HG03135 (cell line): ENCODE data around the gene OTOS.

Experiments
- ATAC-seq: cut with Tn5 transposase; IDR thresholded peaks from one replicate; pipeline ENCODE4 v1.9.1; 2021; ENCODE audit warnings: mild to moderate bottlenecking, moderate library complexity; ENCODE audit not compliant: unreplicated experiment

Gene OTOS

GRCh38 chr2:240168041-240168440, 27.6 kb upstream of the OTOS start:
- no peak for ATAC-seq

GRCh38 chr2:240167588-240167880, 27.1 kb upstream of the OTOS start:
- no peak for ATAC-seq

GRCh38 chr2:240166761-240167587, 26.5 kb upstream of the OTOS start:
- no peak for ATAC-seq

GRCh38 chr2:240166191-240166590, 25.7 kb upstream of the OTOS start:
- ATAC-seq: no peak

GRCh38 chr2:240165661-240166060, 25.2 kb upstream of the OTOS start:
- ATAC-seq: no peak

- ATAC-seq: no peak
Observed at GRCh38 chr2:240165034-240165433, 24.6 kb upstream of the OTOS start.

GRCh38 chr2:240164586-240164985, 24.1 kb upstream of the OTOS start:
- ATAC-seq: no peak

- ATAC-seq: no peak
Observed at GRCh38 chr2:240163844-240164574, 23.6 kb upstream of the OTOS start.

GRCh38 chr2:240162939-240163714, 22.7 kb upstream of the OTOS start:
- ATAC-seq: no peak

GRCh38 chr2:240162531-240162930, 22.1 kb upstream of the OTOS start:
- no peak for ATAC-seq

GRCh38 chr2:240162032-240162431, 21.6 kb upstream of the OTOS start:
- no peak for ATAC-seq

GRCh38 chr2:240161087-240161750, 20.8 kb upstream of the OTOS start:
- ATAC-seq: no peak

GRCh38 chr2:240160291-240161086, 20.0 kb upstream of the OTOS start:
- no peak for ATAC-seq

- ATAC-seq: no peak
Observed at GRCh38 chr2:240159251-240159839, 18.9 kb upstream of the OTOS start.

- no peak for ATAC-seq
Observed at GRCh38 chr2:240157147-240157470, 16.7 kb upstream of the OTOS start.

- no peak for ATAC-seq
Observed at GRCh38 chr2:240156435-240157146, 16.1 kb upstream of the OTOS start.

GRCh38 chr2:240155745-240156390, 15.4 kb upstream of the OTOS start:
- no peak for ATAC-seq

GRCh38 chr2:240155048-240155744, 14.7 kb upstream of the OTOS start:
- ATAC-seq: no peak
